Ammon's horn (tissue), 1 donor: Measurements from ENCODE around the gene CDK19.

Experiments used
- DNase-seq: peaks from one replicate; pipeline ENCODE4 v3.0.0-alpha.2; 2016; ENCODE audit warnings: low spot score

The CDK19 gene

GRCh38 chr6:110575925-110576463 lies 239.3 kb downstream of the CDK19 start:
- DNase-seq = no peak

- DNase-seq = no peak
These were observed 240.5 kb downstream of the CDK19 start for GRCh38 chr6:110574817-110575216.

- no peak for DNase-seq
These were observed 241.7 kb downstream of the CDK19 start for GRCh38 chr6:110573537-110573936.

- DNase-seq = no peak
These were observed 242.1 kb downstream of the CDK19 start for GRCh38 chr6:110573136-110573535.

- no peak for DNase-seq
These were observed 247.1 kb downstream of the CDK19 start for GRCh38 chr6:110567957-110568696.

GRCh38 chr6:110566346-110567125 lies 248.7 kb downstream of the CDK19 start:
- DNase-seq = peak; percentile 0

- no peak for DNase-seq
These were observed 250.4 kb downstream of the CDK19 start for GRCh38 chr6:110564703-110565421.

GRCh38 chr6:110563711-110564110 lies 251.6 kb downstream of the CDK19 start:
- DNase-seq = no peak

- no peak for DNase-seq
These were observed 252.9 kb downstream of the CDK19 start for GRCh38 chr6:110562316-110562915.

- no peak for DNase-seq
These were observed 253.6 kb downstream of the CDK19 start for GRCh38 chr6:110561696-110562095.

- no peak for DNase-seq
These were observed 254.3 kb downstream of the CDK19 start for GRCh38 chr6:110561008-110561396.

- DNase-seq = no peak
These were observed 254.8 kb downstream of the CDK19 start for GRCh38 chr6:110560239-110561007.
